ENCODE data around the gene LATS2.

Gene LATS2

GRCh38 chr13:20972731-20973130, 88.7 kb downstream of the LATS2 start:
- CTCF ChIA-PET: no interaction called here
- H3K36me3 ChIP-seq (ENCODE audit: control insufficient read depth in 2 of 2, insufficient read depth in 1 of 2, low read length in 2 of 2): peaks cover 0 to 31% of the 10 kb centered on the region in 2 experiments; a peak in 2 of 3 replicates
- POLR2A ChIA-PET: no interaction called here
- no peaks in the 10 kb centered on the region for H3K9me3 ChIP-seq (ENCODE audit: control insufficient read depth, insufficient read depth, low read depth, low read length)
- no peaks in the 10 kb centered on the region for H3K4me1 ChIP-seq (ENCODE audit: control insufficient read depth, insufficient read depth, low read length)
- H3K27ac ChIP-seq (ENCODE audit: extremely low read depth, low read depth, low read length): no peak overlapping the region
- no peak overlapping the region for H3K4me3 ChIP-seq (ENCODE audit: low read depth, low read length)
- TF ChIP-seq GLIS2 (tag by site-specific recombination; IDR thresholded peaks at IDR 0.05) (no peak), ZNF555 (tag by site-specific recombination; conservative IDR thresholded peaks at IDR 0.05) (no peak), REPIN1 (tag by site-specific recombination; IDR thresholded peaks at IDR 0.05; ENCODE audit: low read depth) (no peak), WT1 (tag by site-specific recombination; IDR thresholded peaks at IDR 0.05) (no peak), PRDM2 (tag by site-specific recombination; IDR thresholded peaks at IDR 0.05; ENCODE audit: borderline replicate concordance) (no peak), ZNF48 (tag by site-specific recombination; IDR thresholded peaks at IDR 0.05) (no peak), ZNF785 (tag by site-specific recombination; IDR thresholded peaks at IDR 0.05) (no peak), ZNF132 (tag by site-specific recombination; IDR thresholded peaks at IDR 0.05; ENCODE audit: borderline replicate concordance) (no peak), EGR2 (tag by site-specific recombination; IDR thresholded peaks at IDR 0.05; ENCODE audit: low read depth) (no peak), ZNF423 (tag by site-specific recombination; IDR thresholded peaks at IDR 0.05) (no peak), KLF8 (tag by site-specific recombination; IDR thresholded peaks at IDR 0.05) (no peak), ZNF701 (tag by site-specific recombination; IDR thresholded peaks at IDR 0.05) (no peak), ZNF292 (tag by site-specific recombination; IDR thresholded peaks at IDR 0.05; ENCODE audit: borderline replicate concordance, low read depth) (no peak), KLF17 (tag by site-specific recombination; IDR thresholded peaks at IDR 0.05) (no peak), KLF10 (tag by site-specific recombination; IDR thresholded peaks at IDR 0.05) (no peak), ZNF10 (tag by site-specific recombination; IDR thresholded peaks at IDR 0.05) (no peak), ZBTB8A (tag by site-specific recombination; IDR thresholded peaks at IDR 0.05) (no peak)

- H3K9me3 ChIP-seq (ENCODE audit: control insufficient read depth, insufficient read depth, low read depth, low read length): no peaks in the 10 kb centered on the region
- H3K4me3 ChIP-seq (ENCODE audit: low read depth, low read length): no peak overlapping the region
- ChIA-PET POLR2A (no interaction called here), CTCF (interaction anchor here (0.6 kb wide), 2 partner anchors 229 to 1271 kb away, joined by 3 to 5 read pairs; no protein-coding TSS in a partner anchor)
- H3K36me3 ChIP-seq (ENCODE audit: control insufficient read depth in 2 of 2, insufficient read depth in 1 of 2, low read length in 2 of 2): peaks cover 0 to 13% of the 10 kb centered on the region in 2 experiments; a peak in 1 of 3 replicates
- no peaks in the 10 kb centered on the region for H3K4me1 ChIP-seq (ENCODE audit: control insufficient read depth, insufficient read depth, low read length)
- no peak overlapping the region for H3K27ac ChIP-seq (ENCODE audit: extremely low read depth, low read depth, low read length)
- TF ChIP-seq ZNF239 (tag by site-specific recombination; IDR thresholded peaks at IDR 0.05) (no peak), REST (tag by site-specific recombination; IDR thresholded peaks at IDR 0.05) (no peak), ZNF707 (tag by site-specific recombination; IDR thresholded peaks at IDR 0.05) (no peak), KLF17 (tag by site-specific recombination; IDR thresholded peaks at IDR 0.05) (no peak), ZNF37A (tag by site-specific recombination; IDR thresholded peaks at IDR 0.05) (no peak), ZNF223 (tag by site-specific recombination; IDR thresholded peaks at IDR 0.05) (no peak), YY1 (tag by site-specific recombination; IDR thresholded peaks at IDR 0.05) (no peak)
Measured at GRCh38 chr13:20969182-20969581, 92.2 kb downstream of the LATS2 start.

All from HEK293 (cell line).